Measurements from ENCODE around the gene BRF1.

DNA sequence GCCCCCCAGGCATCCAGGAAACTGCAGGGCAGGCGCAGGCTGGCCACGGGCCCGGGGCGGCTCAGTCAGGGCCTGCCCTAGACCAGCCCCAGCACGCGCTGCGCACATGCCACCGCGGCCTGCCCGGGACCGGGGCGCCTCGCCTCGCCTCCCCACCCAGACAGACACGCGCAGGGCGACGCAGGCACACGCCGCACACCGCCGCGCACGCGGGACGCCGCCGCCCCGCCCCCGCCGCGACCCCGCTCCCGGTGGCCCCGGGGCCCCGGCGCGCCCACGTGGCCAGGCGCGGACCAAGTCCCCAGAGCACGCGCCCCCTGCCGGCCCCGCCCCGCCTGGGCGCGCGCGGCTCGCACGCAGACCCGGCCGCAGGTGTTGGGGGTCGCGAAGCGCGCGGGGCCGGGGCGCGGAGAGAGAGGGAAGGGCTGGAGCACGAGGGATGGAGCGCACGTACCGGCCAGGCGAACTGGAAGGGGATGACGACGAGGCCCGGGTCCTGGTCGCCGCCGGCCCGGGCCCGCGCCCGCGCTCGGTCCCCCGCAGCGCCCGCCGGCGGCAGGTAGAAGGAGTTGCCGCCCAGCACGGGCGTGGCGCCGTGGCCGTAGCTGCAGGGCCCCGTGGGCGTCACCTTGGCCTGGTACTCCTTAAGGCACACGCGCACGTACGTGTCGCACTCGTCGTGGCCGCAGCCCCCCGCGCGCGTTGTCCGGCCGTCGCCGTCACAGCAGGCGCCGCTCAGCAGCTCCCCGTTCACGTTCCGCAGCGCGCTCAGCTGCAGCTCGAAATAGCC lies 133.3 kb downstream of the BRF1 start:
- TF ChIP-seq, protein P1, sequence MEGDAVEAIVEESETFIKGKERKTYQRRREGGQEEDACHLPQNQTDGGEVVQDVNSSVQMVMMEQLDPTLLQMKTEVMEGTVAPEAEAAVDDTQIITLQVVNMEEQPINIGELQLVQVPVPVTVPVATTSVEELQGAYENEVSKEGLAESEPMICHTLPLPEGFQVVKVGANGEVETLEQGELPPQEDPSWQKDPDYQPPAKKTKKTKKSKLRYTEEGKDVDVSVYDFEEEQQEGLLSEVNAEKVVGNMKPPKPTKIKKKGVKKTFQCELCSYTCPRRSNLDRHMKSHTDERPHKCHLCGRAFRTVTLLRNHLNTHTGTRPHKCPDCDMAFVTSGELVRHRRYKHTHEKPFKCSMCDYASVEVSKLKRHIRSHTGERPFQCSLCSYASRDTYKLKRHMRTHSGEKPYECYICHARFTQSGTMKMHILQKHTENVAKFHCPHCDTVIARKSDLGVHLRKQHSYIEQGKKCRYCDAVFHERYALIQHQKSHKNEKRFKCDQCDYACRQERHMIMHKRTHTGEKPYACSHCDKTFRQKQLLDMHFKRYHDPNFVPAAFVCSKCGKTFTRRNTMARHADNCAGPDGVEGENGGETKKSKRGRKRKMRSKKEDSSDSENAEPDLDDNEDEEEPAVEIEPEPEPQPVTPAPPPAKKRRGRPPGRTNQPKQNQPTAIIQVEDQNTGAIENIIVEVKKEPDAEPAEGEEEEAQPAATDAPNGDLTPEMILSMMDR (IDR thresholded peaks at IDR 0.05) = peak in 2 of 6 experiments; percentile 2 to 14
- TF ChIP-seq POLR2A (IDR thresholded peaks at IDR 0.05) = no peak

All from thyroid gland (tissue), 4 donors.